ENCODE results near the gene MTMR10.

Gene MTMR10

GRCh38 chr15:31001702-31002101, 10.3 kb upstream of the MTMR10 start:
- no peak overlapping the region for H3K4me3 ChIP-seq (ENCODE audit: low read length)
- no peaks in the 10 kb centered on the region for H3K79me2 ChIP-seq (ENCODE audit: low read length)
- no peak for DNase-seq
- H4K20me1 ChIP-seq (ENCODE audit: insufficient read depth, low read length), result no peaks in the 10 kb centered on the region
- no peak for TF ChIP-seq CTCF (IDR thresholded peaks at IDR 0.05; ENCODE audit: low read length)
- TF ChIP-seq EZH2 (optimal IDR thresholded peaks at IDR 0.05; ENCODE audit: low read depth, low read length), result no peak
- no peak for TF ChIP-seq EZH2phosphoT487 (IDR thresholded peaks at IDR 0.05; ENCODE audit: low read length)
- H3K4me1 ChIP-seq (ENCODE audit: low read length), result peaks cover 51% of the 10 kb centered on the region
- no peaks in the 10 kb centered on the region for H3K9me3 ChIP-seq (replicated peaks; ENCODE audit: insufficient read depth, low read length)
- H3K9me2 ChIP-seq (replicated peaks; ENCODE audit: insufficient read depth, low read length), result no peaks in the 10 kb centered on the region
- no peak overlapping the region for H3K9ac ChIP-seq (ENCODE audit: low read length)
- no peak overlapping the region for H3K27ac ChIP-seq (ENCODE audit: low read length)
- peaks cover 23% of the 10 kb centered on the region for H3F3A ChIP-seq (ENCODE audit: insufficient read depth, low read length)
- no peak overlapping the region for H2AFZ ChIP-seq (ENCODE audit: low read length)
- no peak overlapping the region for H3K4me2 ChIP-seq (ENCODE audit: low read depth, low read length)
- H3K36me3 ChIP-seq (replicated peaks; ENCODE audit: insufficient read depth, low read length), result no peaks in the 10 kb centered on the region
- H3K27me3 ChIP-seq (replicated peaks; ENCODE audit: insufficient read depth, low read length), result no peaks in the 10 kb centered on the region

GRCh38 chr15:30999729-31000128, 8.3 kb upstream of the MTMR10 start:
- Histone ChIP-seq H3K9me2 (replicated peaks; ENCODE audit: insufficient read depth, low read length) (no peaks in the 10 kb centered on the region), H3K4me2 (ENCODE audit: low read depth, low read length) (no peak overlapping the region), H2AFZ (ENCODE audit: low read length) (no peak overlapping the region), H3F3A (ENCODE audit: insufficient read depth, low read length) (peaks cover 14% of the 10 kb centered on the region), H3K79me2 (ENCODE audit: low read length) (no peaks in the 10 kb centered on the region), H3K4me3 (ENCODE audit: low read length) (no peak overlapping the region), H3K27me3 (replicated peaks; ENCODE audit: insufficient read depth, low read length) (no peaks in the 10 kb centered on the region), H3K9me3 (replicated peaks; ENCODE audit: insufficient read depth, low read length) (no peaks in the 10 kb centered on the region), H3K9ac (ENCODE audit: low read length) (no peak overlapping the region), H3K27ac (ENCODE audit: low read length) (no peak overlapping the region), H4K20me1 (ENCODE audit: insufficient read depth, low read length) (no peaks in the 10 kb centered on the region), H3K4me1 (ENCODE audit: low read length) (peaks cover 38% of the 10 kb centered on the region), H3K36me3 (replicated peaks; ENCODE audit: insufficient read depth, low read length) (no peaks in the 10 kb centered on the region)
- no peak for TF ChIP-seq CTCF (IDR thresholded peaks at IDR 0.05; ENCODE audit: low read length)
- no peak for TF ChIP-seq EZH2phosphoT487 (IDR thresholded peaks at IDR 0.05; ENCODE audit: low read length)
- no peak for TF ChIP-seq EZH2 (optimal IDR thresholded peaks at IDR 0.05; ENCODE audit: low read depth, low read length)
- no peak for DNase-seq

GRCh38 chr15:30997270-30997669, 5.8 kb upstream of the MTMR10 start:
- Histone ChIP-seq H2AFZ (ENCODE audit: low read length) (no peak overlapping the region), H3K27me3 (replicated peaks; ENCODE audit: insufficient read depth, low read length) (no peaks in the 10 kb centered on the region), H3K9me3 (replicated peaks; ENCODE audit: insufficient read depth, low read length) (no peaks in the 10 kb centered on the region), H3K4me2 (ENCODE audit: low read depth, low read length) (no peak overlapping the region), H3K4me1 (ENCODE audit: low read length) (peaks cover 29% of the 10 kb centered on the region), H3K27ac (ENCODE audit: low read length) (no peak overlapping the region), H3K9ac (ENCODE audit: low read length) (no peak overlapping the region), H3K9me2 (replicated peaks; ENCODE audit: insufficient read depth, low read length) (no peaks in the 10 kb centered on the region), H3F3A (ENCODE audit: insufficient read depth, low read length) (0 out of 2 replicates have a peak, but pooled peaks cover 4% of the 10 kb centered on the region), H3K79me2 (ENCODE audit: low read length) (no peaks in the 10 kb centered on the region), H3K4me3 (ENCODE audit: low read length) (no peak overlapping the region), H4K20me1 (ENCODE audit: insufficient read depth, low read length) (no peaks in the 10 kb centered on the region), H3K36me3 (replicated peaks; ENCODE audit: insufficient read depth, low read length) (no peaks in the 10 kb centered on the region)
- DNase-seq, result no peak
- TF ChIP-seq EZH2 (optimal IDR thresholded peaks at IDR 0.05; ENCODE audit: low read depth, low read length), result no peak
- TF ChIP-seq EZH2phosphoT487 (IDR thresholded peaks at IDR 0.05; ENCODE audit: low read length), result no peak
- no peak for TF ChIP-seq CTCF (IDR thresholded peaks at IDR 0.05; ENCODE audit: low read length)
